ENCODE results near the gene ELFN1. TPM values are rescaled to one million over a fixed set of nuclear protein-coding genes. Genes with fewer than 3 reads are reported as not detected.

ELFN1 gene
- total and polyA plus RNA-seq, 7 experiments from 2014 or later = 0.19 TPM; not detected in 6

- ATAC-seq = no peak
- no peak overlapping the region for H3K27ac Mint-ChIP-seq
- Histone ChIP-seq H3K36me3 (ENCODE audit: control insufficient read depth in 2 of 3, insufficient read depth in 3 of 3, low read length in 3 of 3) (no peaks in the 10 kb centered on the region), H3K27me3 (ENCODE audit: control insufficient read depth in 2 of 2, insufficient read depth in 2 of 2, low read length in 2 of 2) (no peaks in the 10 kb centered on the region), H3K9me3 (ENCODE audit: control insufficient read depth in 2 of 3, low read length in 3 of 3) (no peaks in the 10 kb centered on the region), H3K27ac (ENCODE audit: low read depth, low read length) (no peak overlapping the region), H3K4me1 (ENCODE audit: control insufficient read depth in 2 of 2, insufficient read depth in 2 of 2, low read length in 2 of 2) (no peaks in the 10 kb centered on the region), H3K4me3 (ENCODE audit: low read length) (no peak overlapping the region)
- intact Hi-C loops (cut with micrococcal nuclease) = no loop called here
- H3K27me3 Mint-ChIP-seq = peaks cover 0 to 3% (median 0%) of the 10 kb centered on the region in 5 donors
- POLR2A ChIA-PET = no interaction called here
- peaks cover 0 to 2% (median 0%) of the 10 kb centered on the region in 11 donors for H3K9me3 Mint-ChIP-seq
- no peak overlapping the region for H3K4me3 Mint-ChIP-seq
- peaks cover 0 to 7% (median 2%) of the 10 kb centered on the region in 7 donors for H3K4me1 Mint-ChIP-seq
- no peaks in the 10 kb centered on the region for H3K36me3 Mint-ChIP-seq
- CTCF ChIA-PET = no interaction called here
- no peak for DNase-seq
Measured at GRCh38 chr7:1719913-1720312, 49.8 kb downstream of the ELFN1 start.

- Mint-ChIP-seq H3K9me3 (peaks cover 0 to 2% (median 0%) of the 10 kb centered on the region in 11 donors), H3K4me1 (peaks cover 0 to 7% (median 2%) of the 10 kb centered on the region in 7 donors), H3K27me3 (peaks cover 0 to 3% (median 0%) of the 10 kb centered on the region in 5 donors), H3K4me3 (no peak overlapping the region), H3K27ac (no peak overlapping the region), H3K36me3 (no peaks in the 10 kb centered on the region)
- CTCF ChIA-PET = no interaction called here
- intact Hi-C loops (cut with micrococcal nuclease) = no loop called here
- H3K4me1 ChIP-seq (ENCODE audit: control insufficient read depth in 2 of 2, insufficient read depth in 2 of 2, low read length in 2 of 2) = no peaks in the 10 kb centered on the region
- no peaks in the 10 kb centered on the region for H3K27me3 ChIP-seq (ENCODE audit: control insufficient read depth in 2 of 2, insufficient read depth in 2 of 2, low read length in 2 of 2)
- H3K27ac ChIP-seq (ENCODE audit: low read depth, low read length) = no peak overlapping the region
- no peak for ATAC-seq
- H3K9me3 ChIP-seq (ENCODE audit: control insufficient read depth in 2 of 3, low read length in 3 of 3) = no peaks in the 10 kb centered on the region
- H3K36me3 ChIP-seq (ENCODE audit: control insufficient read depth in 2 of 3, insufficient read depth in 3 of 3, low read length in 3 of 3) = no peaks in the 10 kb centered on the region
- POLR2A ChIA-PET = no interaction called here
- DNase-seq = no peak
- no peak overlapping the region for H3K4me3 ChIP-seq (ENCODE audit: low read length)
Measured at GRCh38 chr7:1720326-1720725, 50.2 kb downstream of the ELFN1 start.

- POLR2A ChIA-PET = no interaction called here
- ATAC-seq (no peak), DNase-seq (no peak)
- Histone ChIP-seq H3K27ac (ENCODE audit: low read depth, low read length) (no peak overlapping the region), H3K36me3 (ENCODE audit: control insufficient read depth in 2 of 3, insufficient read depth in 3 of 3, low read length in 3 of 3) (no peaks in the 10 kb centered on the region), H3K27me3 (ENCODE audit: control insufficient read depth in 2 of 2, insufficient read depth in 2 of 2, low read length in 2 of 2) (no peaks in the 10 kb centered on the region), H3K4me1 (ENCODE audit: control insufficient read depth in 2 of 2, insufficient read depth in 2 of 2, low read length in 2 of 2) (no peaks in the 10 kb centered on the region), H3K9me3 (ENCODE audit: control insufficient read depth in 2 of 3, low read length in 3 of 3) (no peaks in the 10 kb centered on the region), H3K4me3 (ENCODE audit: low read length) (no peak overlapping the region)
- H3K4me1 Mint-ChIP-seq = peaks cover 0 to 7% (median 4%) of the 10 kb centered on the region in 7 donors
- peaks cover 0 to 2% (median 0%) of the 10 kb centered on the region in 11 donors for H3K9me3 Mint-ChIP-seq
- no peak overlapping the region for H3K27ac Mint-ChIP-seq
- H3K36me3 Mint-ChIP-seq = peaks cover 0 to 4% (median 0%) of the 10 kb centered on the region in 5 donors
- H3K27me3 Mint-ChIP-seq = peaks cover 0 to 9% (median 3%) of the 10 kb centered on the region in 5 donors
- intact Hi-C loops (cut with micrococcal nuclease) = no loop called here
- H3K4me3 Mint-ChIP-seq = no peak overlapping the region
- CTCF ChIA-PET = no interaction called here
Measured at GRCh38 chr7:1721047-1721690, 51.1 kb downstream of the ELFN1 start.

GRCh38 chr7:1723254-1723653 is 53.2 kb downstream of the ELFN1 start:
- ATAC-seq (no peak), DNase-seq (no peak)
- Mint-ChIP-seq H3K9me3 (peaks cover 0 to 2% (median 0%) of the 10 kb centered on the region in 11 donors), H3K4me3 (no peak overlapping the region), H3K4me1 (peaks cover 0 to 5% (median 0%) of the 10 kb centered on the region in 7 donors), H3K27me3 (peaks cover 0 to 11% (median 0%) of the 10 kb centered on the region in 5 donors), H3K36me3 (peaks cover 0 to 4% (median 0%) of the 10 kb centered on the region in 5 donors), H3K27ac (no peak overlapping the region)
- H3K4me3 ChIP-seq (ENCODE audit: low read length) = no peak overlapping the region
- CTCF ChIA-PET = no interaction called here
- H3K9me3 ChIP-seq (ENCODE audit: control insufficient read depth in 2 of 3, low read length in 3 of 3) = no peaks in the 10 kb centered on the region
- H3K4me1 ChIP-seq (ENCODE audit: control insufficient read depth in 2 of 2, insufficient read depth in 2 of 2, low read length in 2 of 2) = no peaks in the 10 kb centered on the region
- no peaks in the 10 kb centered on the region for H3K27me3 ChIP-seq (ENCODE audit: control insufficient read depth in 2 of 2, insufficient read depth in 2 of 2, low read length in 2 of 2)
- intact Hi-C loops (cut with micrococcal nuclease) = no loop called here
- H3K36me3 ChIP-seq (ENCODE audit: control insufficient read depth in 2 of 3, insufficient read depth in 3 of 3, low read length in 3 of 3) = no peaks in the 10 kb centered on the region
- no peak overlapping the region for H3K27ac ChIP-seq (ENCODE audit: low read depth, low read length)
- POLR2A ChIA-PET = no interaction called here

GRCh38 chr7:1724118-1724910 is 54.2 kb downstream of the ELFN1 start:
- H3K4me3 Mint-ChIP-seq = no peak overlapping the region
- DNase-seq = no peak
- intact Hi-C loops (cut with micrococcal nuclease) = no loop called here

GRCh38 chr7:1725199-1725690 is 55.2 kb downstream of the ELFN1 start:
- ATAC-seq = no peak
- ChIA-PET CTCF (no interaction called here), POLR2A (no interaction called here)
- H3K27ac ChIP-seq (ENCODE audit: low read depth, low read length) = no peak overlapping the region
- DNase-seq = no peak
- H3K27me3 ChIP-seq (ENCODE audit: control insufficient read depth in 2 of 2, insufficient read depth in 2 of 2, low read length in 2 of 2) = no peaks in the 10 kb centered on the region
- no peak overlapping the region for H3K4me3 ChIP-seq (ENCODE audit: low read length)
- peaks cover 0 to 4% (median 2%) of the 10 kb centered on the region in 11 donors for H3K9me3 Mint-ChIP-seq
- intact Hi-C loops (cut with micrococcal nuclease) = no loop called here
- H3K4me3 Mint-ChIP-seq = no peak overlapping the region
- peaks cover 0 to 11% (median 0%) of the 10 kb centered on the region in 5 donors for H3K27me3 Mint-ChIP-seq
- peaks cover 0 to 7% (median 0%) of the 10 kb centered on the region in 3 experiments for H3K9me3 ChIP-seq (ENCODE audit: control insufficient read depth in 2 of 3, low read length in 3 of 3)
- peaks cover 0 to 5% (median 0%) of the 10 kb centered on the region in 7 donors for H3K4me1 Mint-ChIP-seq
- peak overlapping the region in 1 of 9 donors; percentile 25 for H3K27ac Mint-ChIP-seq
- peaks cover 0 to 4% (median 0%) of the 10 kb centered on the region in 5 donors for H3K36me3 Mint-ChIP-seq
- H3K36me3 ChIP-seq (ENCODE audit: control insufficient read depth in 2 of 3, insufficient read depth in 3 of 3, low read length in 3 of 3) = no peaks in the 10 kb centered on the region
- no peaks in the 10 kb centered on the region for H3K4me1 ChIP-seq (ENCODE audit: control insufficient read depth in 2 of 2, insufficient read depth in 2 of 2, low read length in 2 of 2)

More at GRCh38 chr7:1724118-1724910, 54.2 kb downstream of the ELFN1 start:
- Mint-ChIP-seq H3K27ac (no peak overlapping the region), H3K36me3 (peaks cover 0 to 4% (median 0%) of the 10 kb centered on the region in 5 donors), H3K27me3 (peaks cover 0 to 11% (median 0%) of the 10 kb centered on the region in 5 donors), H3K4me1 (peaks cover 0 to 5% (median 0%) of the 10 kb centered on the region in 7 donors), H3K9me3 (peaks cover 0 to 3% (median 0%) of the 10 kb centered on the region in 11 donors)
- ChIA-PET POLR2A (no interaction called here), CTCF (no interaction called here)
- H3K27me3 ChIP-seq (ENCODE audit: control insufficient read depth in 2 of 2, insufficient read depth in 2 of 2, low read length in 2 of 2) = no peaks in the 10 kb centered on the region
- ATAC-seq = no peak
- no peaks in the 10 kb centered on the region for H3K4me1 ChIP-seq (ENCODE audit: control insufficient read depth in 2 of 2, insufficient read depth in 2 of 2, low read length in 2 of 2)
- no peak overlapping the region for H3K27ac ChIP-seq (ENCODE audit: low read depth, low read length)
- H3K4me3 ChIP-seq (ENCODE audit: low read length) = no peak overlapping the region
- H3K36me3 ChIP-seq (ENCODE audit: control insufficient read depth in 2 of 3, insufficient read depth in 3 of 3, low read length in 3 of 3) = no peaks in the 10 kb centered on the region
- peaks cover 0 to 2% (median 0%) of the 10 kb centered on the region in 3 experiments for H3K9me3 ChIP-seq (ENCODE audit: control insufficient read depth in 2 of 3, low read length in 3 of 3)

All from naive thymus-derived CD4-positive, alpha-beta T cell (primary cell).